ENCODE results near the gene CCDC142.
A peak's percentile ranks its signal among the peaks of the same experiment; 100 is the strongest.

The CCDC142 gene

DNA sequence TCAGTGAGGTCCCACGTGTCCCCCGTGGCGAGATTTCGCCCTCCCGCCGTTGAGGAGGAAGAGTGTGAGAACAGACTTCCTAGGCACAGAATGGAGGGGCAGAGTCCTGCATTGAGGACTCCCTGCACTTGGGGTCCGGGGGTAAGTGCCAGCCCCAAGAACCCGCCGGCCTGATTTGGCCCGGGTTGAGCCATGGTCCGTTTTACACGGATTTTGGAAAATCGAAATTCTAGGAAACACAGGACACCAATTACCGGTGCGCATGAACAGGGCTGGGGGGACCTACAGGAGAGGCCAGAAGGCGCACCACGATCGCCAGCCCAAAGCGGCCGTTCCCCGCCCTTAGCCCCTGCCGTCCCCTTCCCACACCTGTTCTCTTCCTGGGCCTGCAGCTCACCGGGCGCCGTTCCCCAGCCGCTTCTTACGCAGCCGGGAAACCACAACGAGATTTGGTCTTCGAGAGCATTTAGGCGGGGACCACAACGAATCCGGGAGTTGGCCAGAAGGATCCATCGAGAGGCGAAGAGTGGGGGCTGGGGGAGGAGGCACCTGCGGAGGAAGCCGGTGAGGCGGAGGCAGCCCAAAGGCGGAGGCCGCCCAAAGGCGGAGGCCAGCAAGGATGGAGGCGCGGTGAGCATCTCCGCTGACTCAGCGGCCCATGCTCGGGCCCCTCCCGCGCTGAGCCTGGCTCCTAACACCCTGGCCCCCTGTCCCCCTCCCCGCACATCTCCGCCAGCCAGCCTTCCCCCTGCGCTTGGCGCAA lies 31.0 kb upstream of the CCDC142 start:
- DNase-seq: no peak

DNA sequence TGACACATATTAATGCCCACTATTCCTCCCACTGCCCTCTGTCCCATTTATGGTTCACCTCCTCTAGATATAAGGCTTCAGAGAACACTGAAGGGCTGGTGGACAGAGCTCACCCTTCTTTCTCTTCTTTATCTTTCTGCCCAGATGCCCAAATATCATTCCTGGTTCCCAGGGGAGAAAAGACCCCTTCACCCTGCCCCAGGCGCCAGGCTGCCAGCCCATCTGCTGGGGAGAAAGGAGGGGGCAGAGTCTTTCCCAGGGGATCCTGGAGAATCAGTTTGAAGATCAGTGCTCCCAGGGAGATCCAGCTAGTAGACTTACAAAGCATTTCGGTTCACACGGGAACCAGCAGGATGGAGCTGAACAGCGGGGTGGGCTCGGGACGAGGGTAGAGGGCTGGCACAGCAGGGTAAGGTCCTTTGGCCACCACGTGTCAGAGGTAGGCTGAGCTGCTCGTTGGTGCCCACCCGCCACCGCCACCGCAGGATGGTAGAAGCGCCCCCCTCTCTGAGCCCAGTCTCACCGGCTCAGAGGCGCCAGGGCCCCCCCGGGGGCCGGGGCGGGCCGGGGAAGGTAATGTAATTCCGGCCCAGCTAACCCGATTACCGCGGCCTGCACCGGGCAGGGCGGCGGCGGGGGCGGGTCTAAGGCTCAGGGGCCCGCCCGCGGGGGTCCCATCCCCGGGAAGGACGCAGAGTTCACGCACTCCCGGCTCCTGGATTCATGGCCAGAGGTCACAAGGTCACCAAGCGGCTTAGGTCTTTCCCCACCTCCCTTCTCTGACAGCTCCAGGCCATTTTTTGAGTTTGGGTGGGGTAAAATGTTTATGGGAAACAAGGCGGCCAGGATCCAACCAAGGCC lies 30.2 kb upstream of the CCDC142 start:
- DNase-seq: no peak

DNA sequence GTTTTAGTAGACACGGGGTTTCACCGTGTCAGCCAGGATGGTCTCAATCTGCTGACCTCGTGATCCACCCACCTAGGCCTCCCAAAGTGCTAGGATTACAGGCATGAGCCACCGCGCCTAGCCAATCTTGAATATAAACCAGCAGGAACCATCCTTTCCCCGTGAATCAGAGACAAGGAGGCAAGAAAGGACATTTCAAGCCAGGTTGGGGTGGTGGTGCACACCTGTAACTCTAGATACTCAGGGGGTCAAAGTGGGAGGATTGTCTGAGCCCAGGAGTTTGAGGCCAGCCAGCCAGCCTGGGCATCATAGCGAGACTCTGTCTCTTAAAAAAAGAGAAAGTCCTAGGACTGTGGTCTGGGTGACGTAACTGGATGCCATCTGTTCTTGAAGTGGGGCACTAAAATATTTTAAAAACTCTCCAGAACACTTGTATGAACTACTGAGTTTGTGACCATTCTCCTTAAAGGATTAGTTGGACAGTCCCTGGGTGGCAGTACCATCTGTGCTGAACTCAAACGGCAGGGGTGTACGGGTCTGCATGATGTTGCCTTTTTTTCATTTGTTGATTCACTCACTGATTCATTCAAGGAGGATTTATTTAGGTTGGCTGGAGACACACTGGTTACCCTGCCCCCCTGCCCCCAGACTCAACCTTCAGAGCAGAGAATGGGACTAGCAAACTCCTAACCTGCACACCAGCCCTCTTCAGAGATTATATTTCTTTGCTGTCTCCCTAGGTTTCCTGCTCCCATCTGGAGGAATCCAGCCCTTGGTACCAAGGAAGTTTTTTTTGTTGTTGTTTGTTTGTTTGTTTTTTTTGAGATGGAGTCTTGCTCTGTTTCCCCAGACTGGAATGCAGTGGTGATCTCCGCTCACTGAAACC lies 28.5 kb upstream of the CCDC142 start:
- no peak for DNase-seq

DNA sequence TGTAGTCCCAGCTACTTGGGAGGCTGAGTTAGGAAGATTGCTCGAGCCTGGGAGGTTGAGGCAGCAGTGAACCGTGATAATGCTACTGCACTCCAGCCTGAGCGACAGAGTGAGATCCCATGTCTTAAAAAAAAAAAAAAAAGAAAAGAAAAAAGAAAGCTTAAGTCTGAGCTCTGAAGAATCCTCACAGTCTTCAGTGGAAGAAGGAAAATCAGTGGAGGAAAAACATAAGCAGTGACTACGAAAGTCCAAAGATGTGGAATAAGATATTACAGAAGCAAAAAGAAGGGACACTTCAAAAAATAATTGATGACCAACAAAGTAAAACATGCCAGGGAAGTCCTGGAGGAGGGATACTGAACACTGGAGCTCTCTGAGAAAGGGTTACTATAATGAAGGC lies 27.5 kb upstream of the CCDC142 start:
- DNase-seq: no peak

DNA sequence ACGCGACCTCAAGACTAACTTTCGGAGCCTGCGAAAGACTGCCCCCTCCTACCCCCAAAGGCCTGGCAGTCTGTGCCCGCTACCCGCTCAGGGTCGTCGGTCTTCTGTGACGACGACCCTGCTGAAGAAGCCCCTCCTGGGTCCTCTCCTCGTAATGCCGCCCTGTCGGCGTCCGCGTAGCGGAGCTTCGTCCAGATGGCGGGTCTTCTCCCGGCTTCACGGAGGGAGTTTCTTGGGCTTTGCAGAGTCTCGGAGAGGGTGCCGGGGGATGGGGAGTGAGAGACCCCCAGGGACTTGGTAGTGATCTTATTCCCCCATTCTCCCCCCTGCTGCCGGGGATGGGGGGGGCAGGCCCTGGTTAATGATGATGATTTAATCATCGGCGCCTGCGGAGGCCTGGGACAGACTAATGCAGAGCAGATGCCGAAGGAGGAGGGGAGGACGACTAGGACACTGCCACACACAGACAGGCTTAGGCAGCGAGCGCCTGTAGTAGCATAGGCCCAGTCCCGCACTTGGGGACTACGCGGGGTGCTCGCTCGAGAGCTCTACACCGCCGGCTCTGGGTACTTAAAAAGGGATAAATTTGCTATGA lies 25.2 kb upstream of the CCDC142 start:
- peak; percentile 32 to 66 for DNase-seq

DNA sequence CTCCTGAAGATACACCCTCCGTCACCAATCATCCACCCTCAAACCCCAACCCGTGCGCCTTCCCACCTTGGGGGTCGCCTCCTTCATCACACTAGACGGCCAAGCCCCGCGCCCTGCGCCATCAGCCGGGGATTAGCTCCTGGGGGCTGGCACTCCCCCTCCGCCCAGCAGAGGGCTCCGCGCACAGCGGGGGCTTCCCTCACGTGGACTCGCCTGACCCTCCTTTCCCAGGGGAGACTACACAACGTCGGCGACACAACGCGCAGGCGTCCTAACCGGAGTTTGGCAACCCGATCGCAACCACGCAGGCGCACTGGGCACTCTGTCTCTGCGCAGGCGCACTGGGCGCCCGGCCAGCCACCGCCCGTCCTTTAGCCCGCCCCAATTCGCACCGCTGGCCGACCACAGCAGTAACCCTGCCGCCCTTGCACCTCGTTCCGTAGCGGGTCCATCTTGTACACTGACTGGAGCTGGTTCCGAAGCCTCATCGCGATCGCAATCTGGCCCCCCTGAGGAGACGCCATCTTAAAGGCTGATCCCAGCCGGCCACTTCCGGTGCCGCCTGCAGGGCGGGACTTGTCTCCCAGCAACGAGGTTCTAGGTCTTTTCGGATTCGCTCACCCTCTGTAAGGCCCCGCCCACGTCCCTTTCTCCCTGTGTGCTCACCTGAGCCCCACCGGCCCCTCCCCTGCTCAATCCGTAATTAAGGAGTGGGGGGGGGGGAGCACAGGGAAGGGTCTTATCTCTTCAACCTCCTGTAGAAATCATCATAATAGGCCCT lies 24.5 kb upstream of the CCDC142 start, which contains the start of gene PCGF1:
Gene PCGF1, minus strand, starts transcription at position 551 of the 781 bp plus-strand sequence. Its CDS starts 27 bp downstream, at position 524.
- peak; percentile 98 to 99 for DNase-seq

DNA sequence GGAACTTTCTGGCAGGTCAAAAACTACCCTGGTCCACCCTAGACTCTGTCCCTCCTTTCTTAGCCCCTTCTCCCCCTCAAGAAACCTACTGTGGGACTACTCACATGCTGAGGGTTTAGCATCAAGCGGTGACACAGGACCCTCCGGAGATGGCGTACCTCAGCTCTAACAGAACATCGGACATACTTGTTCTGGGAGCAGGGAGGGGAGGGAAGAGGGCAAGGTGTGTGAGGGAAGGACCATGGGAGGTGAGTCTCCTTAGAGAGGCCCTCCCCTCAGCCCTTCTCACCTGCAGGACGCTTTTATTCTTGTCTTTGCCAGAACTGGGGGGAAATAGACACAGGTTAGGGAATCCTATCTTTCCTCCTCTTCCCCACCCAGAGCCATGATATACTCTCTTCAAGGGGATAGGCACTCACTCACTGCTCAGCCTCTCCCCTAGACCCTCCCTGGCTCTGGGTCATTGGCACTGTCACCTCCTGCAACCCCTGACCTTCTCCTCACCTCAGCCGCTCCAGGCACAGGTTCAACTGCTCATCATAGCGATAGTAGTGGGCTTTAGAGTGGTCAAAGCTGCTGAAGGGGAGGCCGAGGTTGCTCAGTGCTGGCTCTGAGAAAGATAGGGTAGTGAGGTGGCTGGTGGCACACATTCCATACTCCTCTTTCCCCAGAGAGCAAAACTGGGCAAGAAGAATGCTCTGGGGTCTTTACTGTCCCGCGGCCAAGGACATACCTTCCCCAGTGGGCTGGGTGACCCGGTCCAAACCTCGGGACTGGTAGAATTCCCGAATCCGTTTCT lies 22.8 kb upstream of the CCDC142 start:
- no peak for DNase-seq

DNA sequence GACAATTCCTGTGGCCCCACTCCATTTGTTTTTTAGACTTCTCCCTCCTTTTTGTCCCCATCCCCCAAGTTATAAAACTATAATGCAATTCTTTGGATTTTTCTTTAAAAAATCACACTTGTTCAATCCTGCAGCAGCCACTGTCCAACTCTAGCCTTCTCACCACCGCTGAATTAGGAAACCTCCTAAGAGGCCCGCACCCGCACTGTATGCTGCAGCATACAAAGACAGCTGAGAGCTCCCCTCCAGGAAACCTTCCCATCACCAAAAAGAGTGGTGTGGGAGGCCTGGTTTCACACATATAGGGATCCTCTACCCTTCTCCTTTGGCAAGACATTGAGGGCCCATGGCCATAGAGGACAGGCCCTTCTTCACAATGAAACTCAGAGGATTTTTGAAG lies 21.8 kb upstream of the CCDC142 start:
- no peak for DNase-seq

DNA sequence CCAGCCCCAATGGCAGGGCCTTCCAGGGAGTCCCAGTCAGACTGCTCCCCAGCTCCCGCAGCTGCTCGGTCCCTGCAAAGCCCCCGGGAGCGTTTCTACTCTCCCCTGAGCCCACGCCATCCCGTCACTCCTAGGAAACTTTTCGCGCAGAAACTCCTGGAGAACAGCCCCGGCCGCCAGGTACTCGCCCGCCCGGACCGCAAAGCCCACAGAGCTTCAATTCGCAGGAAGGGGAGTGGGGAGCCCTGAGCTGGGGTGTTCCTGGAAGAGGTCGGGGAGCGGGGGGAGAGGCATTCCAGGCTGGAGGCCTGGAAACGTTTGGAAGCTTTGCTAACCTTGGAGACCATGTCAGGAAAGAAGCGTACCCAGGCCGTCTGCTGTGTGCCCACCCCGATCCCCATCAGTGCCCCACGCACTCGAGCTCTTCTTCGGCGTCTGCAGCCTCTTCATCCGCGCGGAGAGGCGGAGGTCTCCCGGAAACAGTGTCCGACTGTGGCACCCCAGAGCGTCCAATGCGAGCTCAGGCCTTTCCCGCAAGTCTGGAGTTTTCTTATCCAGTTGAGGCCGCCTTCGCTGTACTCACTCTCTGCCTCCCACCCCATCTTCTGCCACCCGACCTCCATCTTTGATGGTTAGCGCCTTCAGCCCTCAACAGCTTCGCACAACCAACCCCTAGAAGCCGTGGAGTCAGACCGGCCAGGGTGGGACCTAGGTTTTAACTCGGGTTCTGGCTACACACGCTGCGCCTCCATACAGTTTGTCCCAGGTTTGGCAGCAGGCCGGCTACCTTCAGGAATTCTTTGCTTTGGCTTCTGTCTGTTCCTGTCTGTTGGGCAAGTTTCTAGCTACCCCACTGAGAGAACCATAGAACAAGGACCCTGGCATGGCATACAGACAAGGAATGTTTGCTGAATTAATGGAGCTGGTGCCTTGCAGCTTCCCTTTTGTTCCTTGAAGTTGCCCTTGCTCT lies 21.0 kb upstream of the CCDC142 start:
- no peak for DNase-seq

DNA sequence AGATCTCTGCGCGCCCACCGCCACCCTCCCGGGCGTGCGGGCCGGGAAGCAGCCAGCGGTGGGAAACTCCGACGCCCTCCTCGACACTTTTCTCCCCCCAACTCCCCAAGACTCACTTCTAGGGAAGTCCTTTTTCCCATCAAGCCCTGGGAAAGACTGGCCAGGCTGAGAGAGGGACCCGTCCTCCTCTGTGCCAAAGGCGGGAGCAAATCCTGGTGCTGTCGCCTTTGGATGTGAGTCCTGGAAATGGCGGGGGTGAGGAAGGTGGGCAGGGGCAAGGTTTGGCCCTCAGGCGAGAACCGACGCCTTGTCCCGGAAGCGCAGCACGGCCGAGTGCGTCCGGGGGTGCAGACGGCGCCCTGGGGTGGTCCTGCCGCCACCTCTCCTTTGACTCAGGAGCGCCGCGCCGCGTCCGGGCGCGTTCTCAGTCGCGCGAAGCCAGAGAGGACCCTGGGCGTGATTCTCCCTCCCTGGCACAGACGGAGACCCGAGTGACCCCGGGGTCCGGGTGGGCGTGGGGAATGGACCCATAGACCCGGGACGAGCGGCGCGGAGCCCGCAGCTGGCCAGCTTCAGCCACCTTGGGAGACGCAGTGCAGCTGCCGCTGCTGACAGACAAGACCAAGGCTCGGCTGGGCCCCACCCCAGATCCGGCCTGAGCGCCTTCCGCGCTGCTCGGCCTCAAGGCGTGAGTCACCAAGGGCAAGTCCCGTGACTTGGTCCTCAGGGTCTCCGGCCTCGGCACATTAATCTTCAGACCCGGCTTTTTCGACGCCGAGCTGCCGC lies 20.1 kb upstream of the CCDC142 start:
- DNase-seq: no peak

DNA sequence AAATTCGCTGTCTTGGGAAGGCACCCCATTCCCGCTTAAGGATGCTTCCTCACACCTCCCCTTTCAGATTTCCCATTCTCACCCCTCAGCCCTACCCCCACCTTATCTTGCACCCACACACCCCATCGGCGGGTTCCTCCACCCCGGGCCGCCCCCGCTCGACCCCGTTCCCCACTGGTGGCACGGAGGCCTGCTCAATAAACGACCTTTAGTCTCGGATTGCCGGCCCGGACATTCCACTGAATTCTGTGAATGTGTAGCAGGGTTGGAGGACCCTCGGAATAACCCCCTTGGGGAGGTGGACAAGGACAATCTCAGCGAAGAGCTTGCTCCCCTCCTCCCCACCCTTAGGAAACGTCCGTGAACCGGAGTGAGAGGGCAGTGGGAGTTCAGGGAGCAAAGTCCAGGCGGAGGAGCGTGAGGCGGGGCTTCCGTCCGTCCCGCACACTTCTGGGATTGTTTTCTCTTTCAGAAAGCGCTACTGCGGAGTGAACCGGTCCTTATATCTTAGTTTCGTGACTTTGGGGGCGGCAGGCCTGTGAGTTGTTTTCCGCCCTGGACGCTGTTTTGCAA lies 19.4 kb upstream of the CCDC142 start:
- DNase-seq: no peak

DNA sequence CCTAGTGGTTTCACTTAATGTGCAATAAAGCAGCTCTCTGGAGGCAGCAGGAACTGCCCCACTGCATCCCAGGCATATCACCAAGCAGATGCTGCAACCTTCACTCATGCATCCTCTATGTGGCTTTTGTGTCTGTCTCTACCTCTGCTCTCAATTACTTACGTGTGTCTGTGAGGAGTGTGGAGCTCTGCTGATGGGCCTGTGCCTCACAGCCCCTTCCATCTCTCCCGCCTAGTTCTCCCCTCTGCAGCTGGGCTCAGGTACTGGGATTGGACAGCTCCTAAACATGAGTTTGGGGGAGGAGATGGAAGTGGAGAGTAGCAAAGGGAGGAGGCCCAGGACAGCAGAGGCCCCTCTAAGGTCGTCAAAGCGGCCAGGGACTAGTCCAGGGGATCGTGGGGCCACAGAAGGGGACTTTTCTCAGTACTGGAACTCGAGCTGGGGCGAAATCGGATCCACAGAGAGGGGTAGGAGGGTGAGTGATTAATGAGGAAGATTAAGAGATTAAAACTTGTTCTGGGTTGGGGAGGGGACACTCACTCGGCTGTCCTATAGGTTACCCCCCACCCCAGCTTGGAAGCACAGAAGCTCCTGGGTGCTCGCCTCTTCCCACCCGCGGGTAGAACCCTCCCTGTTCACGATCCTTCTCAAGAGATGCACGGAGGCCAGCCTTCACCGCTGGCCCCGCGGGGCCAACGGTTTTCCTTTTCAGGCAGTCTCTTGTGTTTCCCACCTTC lies 18.7 kb upstream of the CCDC142 start:
- no peak for DNase-seq

DNA sequence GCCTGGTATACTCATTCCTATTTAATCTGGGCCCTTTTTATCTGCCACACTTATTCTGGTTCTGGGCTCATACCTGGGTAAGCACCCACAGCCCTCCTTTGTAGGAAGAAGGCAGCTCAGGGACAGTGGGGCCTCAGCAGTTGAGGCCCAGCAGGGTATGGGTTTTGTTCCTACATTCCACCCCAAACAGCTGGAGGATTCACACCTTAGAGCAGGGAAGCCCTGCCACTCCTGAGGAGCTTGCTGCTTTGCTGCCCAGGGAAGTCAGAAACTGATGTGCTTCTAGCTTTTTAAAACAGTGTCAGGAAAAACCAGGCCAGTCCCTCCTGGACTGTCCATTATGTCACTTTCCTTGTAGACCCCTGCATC lies 17.8 kb upstream of the CCDC142 start:
- no peak for DNase-seq

DNA sequence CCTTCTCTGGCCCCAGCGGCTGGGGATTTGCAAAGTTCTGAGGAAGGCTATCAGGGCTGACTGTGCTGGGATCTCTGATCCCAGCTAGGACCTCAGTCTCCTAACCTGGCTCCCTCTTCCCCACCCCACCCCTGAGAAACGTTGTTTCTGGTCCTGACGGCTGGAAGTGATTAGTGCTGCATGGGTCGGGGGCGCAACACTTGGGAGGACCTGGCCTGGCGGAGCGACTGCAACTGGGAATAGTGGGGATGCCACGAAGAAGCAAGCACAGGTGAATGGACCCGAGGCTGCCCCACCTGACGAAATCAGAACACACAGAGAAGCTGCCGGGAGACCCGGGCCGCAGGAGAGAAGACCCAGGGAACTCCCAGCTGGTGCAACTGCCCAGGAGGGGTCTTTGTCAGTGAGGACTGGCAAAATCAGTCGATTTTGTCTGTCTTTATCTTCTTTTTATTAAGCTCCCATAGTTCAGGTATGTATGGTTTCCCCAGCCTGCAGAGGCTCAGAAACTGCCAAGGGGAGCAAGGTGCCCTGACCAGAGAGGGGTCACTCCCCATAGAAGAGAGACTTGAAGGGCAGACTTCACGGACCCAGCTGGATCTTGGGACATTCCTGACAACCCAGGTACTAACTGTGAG lies 17.3 kb upstream of the CCDC142 start:
- DNase-seq: no peak

DNA sequence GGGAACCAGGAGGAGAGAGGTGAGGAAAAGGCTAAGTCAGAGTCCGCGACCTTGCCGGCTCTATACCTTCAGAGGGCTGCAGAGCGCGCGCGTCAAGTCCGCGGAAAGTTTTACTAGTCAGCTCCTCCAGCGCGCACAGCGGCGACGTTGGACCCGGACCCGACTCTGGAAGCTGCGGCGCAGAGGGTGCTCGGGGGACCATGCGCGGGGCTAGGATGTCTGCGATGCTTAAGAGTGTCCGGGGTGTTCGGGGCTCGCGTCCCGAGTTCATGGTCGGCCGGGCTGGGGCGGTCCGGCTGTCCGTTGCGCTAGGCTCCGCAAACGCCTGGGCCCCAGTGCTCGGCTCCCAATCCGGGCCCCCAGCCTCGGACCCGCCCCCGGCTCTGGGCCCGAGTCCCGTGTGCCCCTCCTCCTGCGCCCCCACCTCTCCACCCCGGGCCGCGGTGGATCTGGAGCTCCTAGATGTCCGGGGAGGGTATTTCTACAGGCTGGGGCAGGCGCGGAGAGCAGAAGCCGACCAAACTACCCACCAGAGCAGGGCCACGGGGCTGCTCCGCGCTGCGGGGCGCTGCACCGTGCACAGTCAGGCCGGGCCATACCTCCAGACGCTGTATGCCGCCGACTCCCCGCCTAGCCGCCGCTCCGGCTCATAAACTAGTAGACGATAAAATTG lies 16.6 kb upstream of the CCDC142 start, which contains the start of gene LBX2:
Gene LBX2, minus strand, starts transcription at position 337 of the 673 bp plus-strand sequence. Its CDS starts 66 bp downstream, at position 271.
- DNase-seq: no peak

DNA sequence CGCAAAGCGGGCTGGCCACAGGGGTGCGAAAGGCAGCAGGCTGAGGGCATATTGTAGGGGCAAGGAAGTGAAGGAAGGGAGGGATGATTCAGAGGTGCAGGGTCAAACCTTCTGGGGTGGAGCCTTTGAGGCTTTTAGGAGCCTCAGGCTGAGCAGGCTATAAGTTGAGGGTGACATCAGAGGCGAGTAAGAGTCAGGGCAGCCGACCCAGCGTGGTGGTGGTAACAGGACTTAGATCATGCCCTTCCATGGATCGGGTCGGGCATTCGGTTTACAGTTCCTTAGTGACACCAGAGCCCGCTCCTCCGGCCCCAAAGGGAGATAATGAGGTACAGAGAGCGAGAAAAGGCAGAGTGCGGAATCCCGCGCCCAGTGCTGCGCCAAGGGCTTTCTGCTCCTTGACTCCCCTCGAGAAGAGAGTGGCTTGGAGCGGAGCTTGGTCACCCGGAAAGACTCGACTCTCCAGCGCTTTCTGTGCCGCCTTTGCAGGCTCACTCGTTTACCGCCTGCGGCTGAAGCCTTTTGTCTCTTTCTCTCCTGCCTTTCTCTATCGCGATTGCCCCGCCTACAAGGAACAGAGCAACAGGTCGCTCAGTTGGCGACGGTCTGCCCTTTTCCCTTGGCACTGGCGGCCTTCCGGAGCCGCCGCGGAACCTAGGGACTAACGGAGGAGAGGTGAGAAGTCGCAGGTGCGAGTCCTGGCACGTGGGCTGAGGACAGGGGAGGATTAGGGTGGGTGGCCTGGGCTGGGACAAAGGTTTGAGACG lies 15.9 kb upstream of the CCDC142 start:
- DNase-seq: no peak
